Uterus (tissue), 4 donors: ENCODE results near the gene METTL2B. TPM values are rescaled to one million over a fixed set of nuclear protein-coding genes. Genes with fewer than 3 reads are reported as not detected.
A peak's percentile ranks its signal among the peaks of the same experiment; 100 is the strongest.

Experiments used
- DNase-seq, 2 donors: peaks; one replicate each; pipeline ENCODE4 v3.0.0-alpha.2; 2019 to 2020
- H3K27ac ChIP-seq, 2 donors: fragments of 200-600 bp; sonication (generic); 1 replicate in 1 of 2; 2 replicates in 1 of 2; pipeline ENCODE4 v1.5.1; 2016 to 2018
- H3K27me3 ChIP-seq, 2 donors: fragments of 200-600 bp; sonication (generic); one replicate each; pipeline ENCODE4 v1.5.1; 2018 to 2019; ENCODE audit warnings: control low read depth in 1 of 2
- H3K36me3 ChIP-seq, 2 donors: fragments of 200-600 bp; sonication (generic); one replicate each; pipeline ENCODE4 v1.5.1; 2019; ENCODE audit warnings: control low read depth in 1 of 2
- H3K4me1 ChIP-seq, 2 donors: fragments of 200-600 bp; sonication (generic); one replicate each; pipeline ENCODE4 v1.5.1; 2018 to 2019; ENCODE audit warnings: control low read depth in 1 of 2
- H3K4me3 ChIP-seq, 2 donors: fragments of 200-600 bp; sonication (generic); 1 replicate in 1 of 2; 2 replicates in 1 of 2; pipeline ENCODE4 v1.5.1; 2018 to 2019; ENCODE audit warnings: mild to moderate bottlenecking in 1 of 2
- H3K9me3 ChIP-seq, 2 donors: fragments of 200-600 bp; sonication (generic); one replicate each; pipeline ENCODE4 v1.5.1; 2019; ENCODE audit warnings: control low read depth in 1 of 2
- CTCF ChIP-seq, 4 experiments: fragments of 200-600 bp in 2 of 4; fragments of 450-650 bp in 2 of 4; sonication (generic) in 2 of 4; IDR thresholded peaks; one replicate each; pipeline ENCODE4 v1.5.1; 2016 to 2019; ENCODE audit warnings: antibody characterized with exemption in 4 of 4, mild to moderate bottlenecking in 2 of 4, moderate library complexity in 1 of 4
- POLR2A ChIP-seq, 2 donors: fragments of 450-650 bp; IDR thresholded peaks; one replicate each; pipeline ENCODE4 v1.6.1; 2016; ENCODE audit warnings: antibody characterized with exemption in 2 of 2, mild to moderate bottlenecking in 1 of 2, moderate library complexity in 1 of 2
- intact Hi-C: fragments of 100-400 bp; cut with DNase I; formaldehyde crosslinking; loops from one replicate; pipeline ENCODE4 v1.15.1; 2023; ENCODE audit warnings: low total_unique reads
- total RNA-seq, 4 donors: library from RNA; depleted of rRNA in 3 of 4; stranded (reverse); fragments of >200 nt in 3 of 4; gene quantifications; one replicate each; pipeline versions ENCODE4 v1.1.0 to v1.2.4, GENCODE V29; 2014 to 2023
- donor health status: DM: yes; HTN: yes; CAD: no.

The METTL2B gene
- total RNA-seq, 4 donors from 2014 or later, result 15.0 to 45.7 (median 26.5) TPM

GRCh38 chr7:128450913-128451312, 25.6 kb upstream of the METTL2B start:
- DNase-seq, result no peak
- no peaks in the 10 kb centered on the region for H3K36me3 ChIP-seq
- intact Hi-C loops, result no loop called here
- no peaks in the 10 kb centered on the region for H3K9me3 ChIP-seq
- H3K27me3 ChIP-seq, result no peaks in the 10 kb centered on the region
- H3K4me3 ChIP-seq, result no peak overlapping the region
- H3K27ac ChIP-seq, result no peak overlapping the region
- no peaks in the 10 kb centered on the region for H3K4me1 ChIP-seq
- TF ChIP-seq CTCF (IDR thresholded peaks at IDR 0.05) (no peak), POLR2A (IDR thresholded peaks at IDR 0.05) (no peak)

- H3K4me3 ChIP-seq, result no peak overlapping the region
- H3K9me3 ChIP-seq, result no peaks in the 10 kb centered on the region
- DNase-seq, result no peak
- no peaks in the 10 kb centered on the region for H3K36me3 ChIP-seq
- peak overlapping the region in 1 of 2 donors; percentile 7 for H3K27ac ChIP-seq
- no peaks in the 10 kb centered on the region for H3K27me3 ChIP-seq
- intact Hi-C loops, result no loop called here
- TF ChIP-seq CTCF (IDR thresholded peaks at IDR 0.05) (no peak), POLR2A (IDR thresholded peaks at IDR 0.05) (no peak)
- peaks cover 0 to 6% of the 10 kb centered on the region in 2 donors for H3K4me1 ChIP-seq
These were observed 24.0 kb upstream of the METTL2B start for GRCh38 chr7:128452552-128452951.

GRCh38 chr7:128453836-128454804, 22.4 kb upstream of the METTL2B start:
- peak in 1 of 2 donors; percentile 52 for TF ChIP-seq POLR2A (IDR thresholded peaks at IDR 0.05)
- peak in 1 of 4 experiments; percentile 2 for TF ChIP-seq CTCF (IDR thresholded peaks at IDR 0.05)
- Histone ChIP-seq H3K9me3 (no peaks in the 10 kb centered on the region), H3K27me3 (no peaks in the 10 kb centered on the region), H3K36me3 (no peaks in the 10 kb centered on the region), H3K27ac (peak overlapping the region; percentile 84 to 90), H3K4me1 (peaks cover 0 to 6% of the 10 kb centered on the region in 2 donors), H3K4me3 (peak overlapping the region; percentile 63 to 66)
- intact Hi-C loops, result no loop called here
- DNase-seq, result peak; percentile 92

- intact Hi-C loops, result no loop called here
- Histone ChIP-seq H3K27ac (peak overlapping the region; percentile 84 to 90), H3K36me3 (no peaks in the 10 kb centered on the region), H3K9me3 (no peaks in the 10 kb centered on the region), H3K4me3 (peak overlapping the region; percentile 63 to 66), H3K27me3 (no peaks in the 10 kb centered on the region), H3K4me1 (peaks cover 0 to 6% of the 10 kb centered on the region in 2 donors)
- no peak for TF ChIP-seq POLR2A (IDR thresholded peaks at IDR 0.05)
- TF ChIP-seq CTCF (IDR thresholded peaks at IDR 0.05), result peak in 2 of 4 experiments; percentile 0 to 8
- DNase-seq, result peak in 1 of 2 donors; percentile 32
These were observed 21.6 kb upstream of the METTL2B start for GRCh38 chr7:128454808-128455542.
